K562 (cell line): ENCODE data around the gene TBC1D10A. TPM values are rescaled to one million over a fixed set of nuclear protein-coding genes. Genes with fewer than 3 reads are reported as not detected.

Experiments used
- NCOR1 ChIP-seq: fragments of 450-650 bp; IDR thresholded peaks from 2 replicates; pipeline ENCODE4 v1.6.1; 2016; ENCODE audit warnings: mild to moderate bottlenecking, moderate library complexity
- RBM22 ChIP-seq: fragments of 200-400 bp; formaldehyde crosslinking; IDR thresholded peaks from 2 replicates; pipeline ENCODE4 v1.6.1; 2018; ENCODE audit warnings: low read length, low read depth; ENCODE audit not compliant: poor library complexity, severe bottlenecking
- RBM39 ChIP-seq: fragments of 200-400 bp; formaldehyde crosslinking; optimal IDR thresholded peaks from 2 replicates; pipeline ENCODE3; 2018; ENCODE audit warnings: low read depth, low read length
- RUNX1 ChIP-seq: sonication (generic); IDR thresholded peaks from 2 replicates; pipeline ENCODE4 v1.6.1; 2016; ENCODE audit warnings: antibody characterized with exemption, low read depth
- TEAD4 ChIP-seq, 2 experiments: sonication (generic) in 1 of 2; formaldehyde crosslinking in 1 of 2; IDR thresholded peaks; 2 replicates each; pipeline versions ENCODE4 v1.6.1 to v1.8.0; 2012 to 2022; ENCODE audit warnings: borderline replicate concordance in 1 of 2, inconsistent platforms in 1 of 2, low read length in 1 of 2, mild to moderate bottlenecking in 1 of 2, missing genetic modification reagents in 1 of 2
- TGIF2 ChIP-seq: sonication (generic); formaldehyde crosslinking; IDR thresholded peaks from 2 replicates; pipeline ENCODE4 v1.8.1; 2022; ENCODE audit warnings: mild to moderate bottlenecking, missing genetic modification reagents, moderate library complexity
- THRB ChIP-seq: fragments of 450-650 bp; formaldehyde crosslinking; conservative IDR thresholded peaks from 2 replicates; pipeline ENCODE4 v1.4.0; 2022; ENCODE audit warnings: mild to moderate bottlenecking, missing genetic modification characterization
- ZBTB9 ChIP-seq: fragments of 450-650 bp; formaldehyde crosslinking; IDR thresholded peaks from 2 replicates; pipeline ENCODE4 v1.4.0; 2020; ENCODE audit warnings: mild to moderate bottlenecking, moderate library complexity
- ZKSCAN1 ChIP-seq: fragments of 150-350 bp; IDR thresholded peaks from 2 replicates; pipeline ENCODE4 v1.6.1; 2016; ENCODE audit warnings: low read depth, low read length
- polyA plus RNA-seq, 8 experiments: library from polyadenylated mRNA; depleted of rRNA in 4 of 8; stranded (reverse) in 5 of 8; unstranded in 3 of 8; fragments of >200 nt; fragmentation: Nextera tagmentation in 2 of 8; fragmentation: Illumina TruSeq in 1 of 8; extraction: Ambion mirVana in 2 of 8; extraction: Trizol in 1 of 8; gene quantifications; 2 replicates each; pipeline versions ENCODE4 v1.2.1 to v1.2.3, GENCODE V29; 2011 to 2014; ENCODE audit warnings: inconsistent platforms in 1 of 8, missing spikeins in 1 of 8
- total RNA-seq, 7 experiments: library from RNA; depleted of rRNA in 6 of 7; stranded (reverse); fragments of >200 nt in 6 of 7; fragmentation: Illumina TruSeq in 2 of 7; extraction: Trizol in 2 of 7; gene quantifications; 2 replicates each; pipeline versions ENCODE4 v1.2.1 to v1.2.3, GENCODE V29; 2011 to 2021; ENCODE audit warnings: low replicate concordance in 1 of 7
- TF ChIP-seq, protein P1 (sequence below): fragments of 450-650 bp; IDR thresholded peaks from 2 replicates; pipeline ENCODE4 v1.6.1; 2016; ENCODE audit warnings: missing biosample characterization, missing genetic modification characterization
- TF ChIP-seq, protein P2 (sequence below): fragments of 450-650 bp; formaldehyde crosslinking; IDR thresholded peaks from 2 replicates; pipeline ENCODE4 v1.4.0; 2020; ENCODE audit warnings: mild to moderate bottlenecking, mixed read lengths

TBC1D10A gene
- total and polyA plus RNA-seq, 9 of the 15 experiments (the other 6 are each of a cell fraction or from before 2014, with no cell fraction given) = 0.13 to 10.4 (median 4.6) TPM

DNA sequence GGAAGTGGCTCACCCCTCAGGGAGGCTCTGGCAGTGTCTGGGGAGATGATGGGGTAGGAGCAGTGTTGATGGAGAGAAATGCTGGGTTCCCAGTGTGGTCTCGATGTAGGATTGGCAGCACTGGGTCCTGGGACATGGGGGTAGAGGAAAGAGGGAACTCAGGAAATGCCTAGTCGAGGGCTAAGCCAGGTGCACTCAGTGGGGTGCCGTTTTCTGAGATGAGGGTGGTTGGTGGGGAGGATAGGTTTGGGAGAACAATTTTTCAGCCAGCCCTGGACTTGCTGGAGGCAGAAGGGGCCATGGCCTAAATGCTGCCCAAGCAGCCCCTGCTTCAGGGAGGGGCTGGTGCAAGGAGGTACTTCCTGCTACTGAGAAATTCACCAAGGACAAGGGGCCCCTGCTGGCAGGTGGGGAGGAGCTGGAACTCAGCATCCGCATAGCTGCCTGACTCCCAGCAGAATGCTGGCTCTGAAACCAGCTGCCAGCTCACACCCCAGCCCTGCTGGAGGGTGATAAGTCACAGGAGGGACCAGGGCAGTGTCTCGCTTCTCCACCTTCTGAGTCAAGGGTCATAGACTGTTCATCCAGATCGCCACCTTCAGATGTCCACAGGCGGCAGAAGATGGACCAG is 36.0 kb upstream of the TBC1D10A start (continued):
- no peak for TF ChIP-seq RUNX1
- no peak for TF ChIP-seq ZBTB9 (CRISPR knock-in tag)
- no peak for TF ChIP-seq ZKSCAN1
- TF ChIP-seq RBM39 = no peak
- TF ChIP-seq, protein P1, sequence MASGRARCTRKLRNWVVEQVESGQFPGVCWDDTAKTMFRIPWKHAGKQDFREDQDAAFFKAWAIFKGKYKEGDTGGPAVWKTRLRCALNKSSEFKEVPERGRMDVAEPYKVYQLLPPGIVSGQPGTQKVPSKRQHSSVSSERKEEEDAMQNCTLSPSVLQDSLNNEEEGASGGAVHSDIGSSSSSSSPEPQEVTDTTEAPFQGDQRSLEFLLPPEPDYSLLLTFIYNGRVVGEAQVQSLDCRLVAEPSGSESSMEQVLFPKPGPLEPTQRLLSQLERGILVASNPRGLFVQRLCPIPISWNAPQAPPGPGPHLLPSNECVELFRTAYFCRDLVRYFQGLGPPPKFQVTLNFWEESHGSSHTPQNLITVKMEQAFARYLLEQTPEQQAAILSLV (tag) = no peak
- TF ChIP-seq, protein P2, sequence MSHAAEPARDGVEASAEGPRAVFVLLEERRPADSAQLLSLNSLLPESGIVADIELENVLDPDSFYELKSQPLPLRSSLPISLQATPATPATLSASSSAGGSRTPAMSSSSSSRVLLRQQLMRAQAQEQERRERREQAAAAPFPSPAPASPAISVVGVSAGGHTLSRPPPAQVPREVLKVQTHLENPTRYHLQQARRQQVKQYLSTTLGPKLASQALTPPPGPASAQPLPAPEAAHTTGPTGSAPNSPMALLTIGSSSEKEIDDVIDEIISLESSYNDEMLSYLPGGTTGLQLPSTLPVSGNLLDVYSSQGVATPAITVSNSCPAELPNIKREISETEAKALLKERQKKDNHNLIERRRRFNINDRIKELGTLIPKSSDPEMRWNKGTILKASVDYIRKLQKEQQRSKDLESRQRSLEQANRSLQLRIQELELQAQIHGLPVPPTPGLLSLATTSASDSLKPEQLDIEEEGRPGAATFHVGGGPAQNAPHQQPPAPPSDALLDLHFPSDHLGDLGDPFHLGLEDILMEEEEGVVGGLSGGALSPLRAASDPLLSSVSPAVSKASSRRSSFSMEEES = no peak
- no peak for TF ChIP-seq TGIF2 (CRISPR knock-in tag)
- TF ChIP-seq THRB (CRISPR knock-in tag) = no peak
- TF ChIP-seq TEAD4 (IDR thresholded peaks at IDR 0.05; ENCODE audit: low read length) = no peak
- no peak for TF ChIP-seq TEAD4 (CRISPR knock-in tag; IDR thresholded peaks at IDR 0.05; ENCODE audit: borderline replicate concordance)
- 0 out of 2 replicates have a peak, but pooled peaks have one; percentile 10 for TF ChIP-seq NCOR1
- no peak for TF ChIP-seq RBM22
- TF ChIP-seq, all 486 proteins: peak for 5
